CD4-positive, alpha-beta T cell treated with Interleukin-17A for 4 hours (primary cell): ENCODE measurements around the gene RPL26.
"Not testable (repeated sequence)": the region's sequence is repeated elsewhere in the genome, so short reads cannot be mapped to it uniquely, and the experiment has no call there.

Experiments used
- DNase-seq: peaks from one replicate; pipeline ENCODE4 v3.0.0-alpha.2; 2020; ENCODE audit warnings: mixed read lengths

RPL26 gene

GRCh38 chr17:8383143-8383822 is at the start of gene RPL26:
Gene RPL26, minus strand, starts transcription at chr17:8383193. Its CDS starts 883 bp downstream, at chr17:8382310.
- DNase-seq, result peak; percentile 94

- no peak for DNase-seq
Observed at GRCh38 chr17:8430966-8431365, 48.0 kb upstream of the RPL26 start.

- no peak for DNase-seq
Observed at GRCh38 chr17:8426802-8427201, 43.8 kb upstream of the RPL26 start.

- DNase-seq, result no peak
Observed at GRCh38 chr17:8426094-8426720, 43.2 kb upstream of the RPL26 start.

GRCh38 chr17:8421571-8421970 is 38.6 kb upstream of the RPL26 start:
- no peak for DNase-seq

- DNase-seq, result no peak
Observed at GRCh38 chr17:8420041-8420934, 37.3 kb upstream of the RPL26 start.

GRCh38 chr17:8419305-8419704 is 36.3 kb upstream of the RPL26 start:
- no peak for DNase-seq

GRCh38 chr17:8418471-8418870 is 35.5 kb upstream of the RPL26 start:
- no peak for DNase-seq

- no peak for DNase-seq
Observed at GRCh38 chr17:8417806-8418205, 34.8 kb upstream of the RPL26 start.

- no peak for DNase-seq
Observed at GRCh38 chr17:8413938-8414337, 30.9 kb upstream of the RPL26 start.

- DNase-seq, result no peak
Observed at GRCh38 chr17:8413328-8413727, 30.3 kb upstream of the RPL26 start.

GRCh38 chr17:8412089-8412488 is 29.1 kb upstream of the RPL26 start:
- no peak for DNase-seq

- DNase-seq, result no peak
Observed at GRCh38 chr17:8410883-8411238, 27.9 kb upstream of the RPL26 start.

GRCh38 chr17:8409966-8410882 is 27.2 kb upstream of the RPL26 start:
- DNase-seq, result peak; percentile 90

GRCh38 chr17:8408371-8408770 is 25.4 kb upstream of the RPL26 start:
- DNase-seq, result no peak

- DNase-seq, result no peak
Observed at GRCh38 chr17:8406174-8406573, 23.2 kb upstream of the RPL26 start.

GRCh38 chr17:8405499-8406016 is 22.6 kb upstream of the RPL26 start:
- DNase-seq, result no peak

- no peak for DNase-seq
Observed at GRCh38 chr17:8402921-8403536, 20.0 kb upstream of the RPL26 start.

GRCh38 chr17:8401107-8401506 is 18.1 kb upstream of the RPL26 start:
- no peak for DNase-seq

- DNase-seq, result no peak
Observed at GRCh38 chr17:8398980-8399379, 16.0 kb upstream of the RPL26 start.

GRCh38 chr17:8397636-8398035 is 14.6 kb upstream of the RPL26 start, which contains the start of gene RNF222:
Gene RNF222, minus strand, starts transcription at chr17:8397827. Its CDS starts 4,366 bp downstream, at chr17:8393461.
- DNase-seq, result no peak

GRCh38 chr17:8394497-8394896 is 11.5 kb upstream of the RPL26 start:
- DNase-seq, result not testable (repeated sequence)
